SKM-1 (cell line): ENCODE data around the gene MEFV.
"Not testable (repeated sequence)": the region's sequence is repeated elsewhere in the genome, so short reads cannot be mapped to it uniquely, and the experiment has no call there.

Experiments
- DNase-seq: peaks from one replicate; lab custom pipeline; 2025; ENCODE audit not compliant: unreplicated experiment; lab: John Stamatoyannopoulos, UW

The MEFV gene

DNA sequence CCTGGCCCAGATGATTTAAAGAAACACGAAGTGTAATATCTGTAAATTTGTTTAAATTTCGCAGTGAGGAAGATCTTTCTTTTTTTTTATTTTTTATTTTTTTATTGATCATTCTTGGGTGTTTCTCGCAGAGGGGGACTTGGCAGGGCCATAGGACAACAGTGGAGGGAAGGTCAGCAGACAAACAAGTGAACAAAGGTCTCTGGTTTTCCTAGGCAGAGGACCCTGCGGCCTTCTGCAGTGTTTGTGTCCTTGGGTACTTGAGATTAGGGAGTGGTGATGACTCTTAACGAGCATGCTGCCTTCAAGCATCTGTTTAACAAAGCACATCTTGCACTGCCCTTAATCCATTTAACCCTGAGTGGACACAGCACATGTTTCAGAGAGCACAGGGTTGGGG is 14.3 kb upstream of the MEFV start:
- not testable (repeated sequence) for DNase-seq

DNA sequence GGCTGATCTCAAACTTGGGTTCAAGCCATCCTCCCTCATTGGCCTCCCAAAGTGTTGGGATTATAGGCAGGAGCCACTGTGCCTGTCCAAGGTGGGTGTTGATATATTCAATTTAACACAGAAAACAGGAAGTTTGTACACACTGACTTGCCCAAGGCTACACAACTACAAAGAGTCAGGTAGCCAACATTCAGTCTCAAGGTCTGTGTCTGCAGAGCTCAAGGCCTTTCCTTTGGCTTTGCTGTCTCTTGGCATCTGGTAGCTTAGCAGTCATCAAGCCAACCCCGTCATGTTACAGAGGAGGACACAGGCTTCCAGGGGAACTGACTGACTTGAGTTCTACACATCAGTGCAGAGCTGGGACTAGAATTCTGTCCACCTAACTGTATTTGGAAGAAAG is 11.9 kb upstream of the MEFV start:
- no peak for DNase-seq

DNA sequence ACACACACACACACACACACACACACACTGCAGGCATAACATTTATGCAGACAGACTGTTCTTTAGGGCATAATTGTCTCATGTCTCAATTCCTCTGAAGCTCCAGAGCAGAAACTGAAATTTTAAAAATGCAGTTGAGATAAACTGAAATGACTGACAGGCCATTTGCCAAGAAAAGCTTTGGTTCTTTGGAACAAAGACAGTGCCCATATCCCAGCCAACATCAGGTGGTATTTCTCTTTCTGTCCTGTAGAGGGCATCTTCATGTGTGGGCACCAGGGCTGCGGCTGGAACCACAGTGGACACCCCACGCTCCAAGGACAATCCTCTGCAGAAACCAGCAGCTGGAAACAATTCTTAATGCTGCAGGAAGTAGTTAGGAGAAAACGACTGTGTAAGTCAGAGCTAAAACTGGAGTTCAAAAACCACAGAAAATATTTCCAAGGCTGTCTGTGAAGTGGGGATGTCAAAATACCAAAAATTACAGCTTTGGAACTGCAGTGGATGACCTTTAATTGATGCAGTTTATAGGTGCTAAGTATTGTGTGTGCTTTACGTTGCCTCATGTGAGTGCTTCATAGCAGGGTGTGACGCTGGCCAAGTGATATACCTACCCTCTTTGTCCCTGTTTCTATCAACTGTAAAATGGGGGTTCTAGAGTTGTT is 10.6 kb upstream of the MEFV start:
- DNase-seq = peak; percentile 36

DNA sequence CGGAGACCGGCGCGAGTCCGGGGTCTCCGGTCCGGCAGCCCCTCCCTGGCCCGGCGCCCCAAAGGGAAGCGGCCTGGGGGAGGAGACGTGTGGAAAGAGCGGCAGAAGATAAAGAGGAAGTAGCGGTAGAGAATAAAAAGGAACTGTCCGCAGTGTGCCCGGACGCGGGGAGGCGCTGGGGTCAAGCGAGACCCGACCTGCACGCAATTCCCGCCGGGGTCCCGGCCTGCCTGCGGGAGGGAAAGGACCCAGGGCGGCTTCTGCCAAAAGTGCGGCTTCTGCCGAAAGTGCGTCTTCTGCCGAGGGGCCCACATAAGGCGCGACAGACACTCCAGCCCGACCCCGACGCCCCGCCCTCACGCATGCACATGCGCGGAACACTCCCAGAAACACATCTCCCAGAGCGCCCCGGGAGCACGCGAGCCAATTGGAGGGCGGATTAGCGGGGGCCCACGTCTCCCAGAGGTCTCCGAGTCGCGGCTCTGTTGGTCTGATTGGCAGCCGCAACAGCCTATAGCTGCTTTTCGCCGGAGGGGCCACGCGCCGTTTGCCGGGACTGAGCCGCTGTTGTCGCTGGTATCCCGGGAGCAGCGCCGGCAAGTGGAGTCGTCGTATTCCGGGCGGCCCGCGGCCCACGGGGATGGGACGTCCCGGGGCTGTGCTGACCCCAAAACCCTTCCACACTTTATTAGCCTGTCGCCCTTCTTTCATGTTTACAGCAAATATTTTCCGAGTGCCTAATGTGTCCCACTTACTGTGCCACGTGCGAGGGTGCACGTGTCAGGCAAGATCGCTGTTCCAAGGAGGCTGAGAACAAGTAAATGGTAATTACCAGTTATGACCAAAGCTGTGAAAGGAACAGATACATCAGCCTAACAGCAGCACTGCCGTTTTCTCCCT is 8.0 kb upstream of the MEFV start:
- peak; percentile 95 for DNase-seq

DNA sequence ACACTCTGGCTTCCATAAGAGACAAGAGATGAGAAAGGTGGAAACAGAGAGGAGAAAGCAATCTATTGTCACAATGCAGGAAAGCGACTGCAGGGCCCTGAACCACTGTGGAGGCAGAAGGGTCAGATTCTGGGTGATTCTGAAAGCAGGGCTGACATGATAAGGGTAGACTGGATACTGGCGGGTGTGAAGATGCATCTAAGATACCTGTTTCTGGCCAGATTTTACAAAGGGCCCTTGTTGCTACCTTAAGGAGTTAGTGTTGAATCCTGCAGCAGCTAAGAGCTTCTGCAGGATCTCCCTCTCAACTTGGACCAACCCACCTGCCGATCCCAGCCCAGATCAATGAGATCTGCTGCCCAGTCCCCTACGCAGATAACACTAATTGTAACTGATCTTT is 6.1 kb upstream of the MEFV start:
- DNase-seq = no peak

DNA sequence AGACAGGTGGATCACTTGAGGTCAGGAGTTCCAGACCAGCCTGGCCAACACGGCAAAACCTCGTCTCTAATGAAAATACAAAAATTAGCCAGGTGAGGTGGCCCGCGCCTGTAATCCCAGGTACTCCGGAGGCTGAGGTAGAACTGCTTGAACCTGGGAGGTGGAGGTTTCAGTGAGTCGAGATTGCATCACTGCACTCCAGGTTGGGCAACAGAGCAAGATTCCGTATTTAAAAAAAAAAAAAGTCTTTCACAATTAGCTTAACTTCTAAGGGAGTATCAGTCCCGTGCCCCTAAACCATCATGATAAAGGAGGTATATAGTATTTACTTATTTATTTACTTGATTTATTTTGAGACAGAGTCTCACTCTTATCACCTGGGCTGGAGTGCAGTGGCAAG is 3.4 kb upstream of the MEFV start:
- DNase-seq = no peak

DNA sequence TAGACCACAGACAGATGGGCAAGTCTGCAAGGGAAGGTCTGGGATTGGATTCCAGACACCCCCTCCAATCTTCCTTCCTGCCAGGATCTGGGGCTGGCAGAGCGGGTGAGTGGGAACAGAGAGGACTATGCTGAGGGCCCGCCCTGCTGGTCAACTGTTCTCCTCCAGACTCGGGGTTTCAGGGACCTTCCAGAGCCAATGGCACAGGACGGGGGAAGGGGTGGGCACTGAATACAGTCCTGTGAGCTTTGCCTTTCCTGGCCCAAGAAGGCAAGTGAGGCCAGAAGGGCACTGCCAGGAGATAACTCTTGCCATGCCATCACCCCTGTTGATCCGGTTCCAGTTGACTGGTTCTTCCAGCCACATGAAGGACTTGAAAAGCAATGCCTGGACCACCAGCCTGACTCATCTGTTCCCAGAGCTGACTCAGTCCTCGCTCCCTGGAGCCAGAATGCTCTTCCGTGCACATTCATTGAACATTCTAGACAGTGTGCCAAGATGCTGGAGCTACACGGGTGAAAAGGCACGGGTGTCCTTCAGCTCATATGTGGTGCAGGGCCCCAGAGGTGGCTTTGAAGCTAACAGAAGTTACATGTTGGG is 533 bp upstream of the MEFV start:
- DNase-seq = no peak

DNA sequence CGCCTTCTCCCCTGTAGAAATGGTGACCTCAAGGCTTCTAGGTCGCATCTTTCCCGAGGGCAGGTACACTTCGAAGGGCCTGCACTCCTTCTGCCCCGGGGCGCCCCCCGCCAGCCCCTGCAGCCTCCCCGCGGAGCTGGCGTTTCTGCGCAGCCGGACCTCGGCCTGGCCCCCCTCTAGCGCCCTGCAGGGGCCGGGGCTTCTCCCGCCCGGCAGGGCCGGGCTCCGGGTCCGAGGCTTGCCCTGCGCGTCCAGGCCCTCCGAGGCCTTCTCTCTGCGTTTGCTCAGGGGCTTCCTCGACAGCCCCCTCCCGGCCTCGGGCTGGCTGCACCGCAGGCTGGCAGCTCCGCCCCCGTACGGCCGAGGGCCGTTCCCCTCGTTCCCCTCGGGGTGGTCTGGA is 2.1 kb downstream of the MEFV start:
- DNase-seq = no peak

DNA sequence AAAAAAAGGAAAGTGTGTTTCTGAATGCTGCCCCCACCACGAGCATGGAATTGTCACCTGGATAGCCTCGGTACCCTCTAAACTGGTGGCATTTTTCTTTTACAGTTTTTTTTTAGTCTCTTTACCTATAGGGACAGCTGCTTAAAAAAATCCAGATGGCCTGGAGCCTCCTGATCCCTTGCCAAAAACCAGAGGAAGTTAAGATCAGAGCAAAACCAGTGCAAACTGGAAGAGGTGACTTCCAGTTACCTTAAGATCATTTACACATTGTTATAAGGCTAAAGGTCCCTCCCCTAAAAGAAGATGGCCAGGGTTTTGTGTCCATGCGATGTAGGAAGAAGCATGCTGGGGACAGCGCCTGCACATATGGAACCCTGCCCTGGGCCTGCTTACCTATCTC is 3.5 kb downstream of the MEFV start:
- DNase-seq = no peak

DNA sequence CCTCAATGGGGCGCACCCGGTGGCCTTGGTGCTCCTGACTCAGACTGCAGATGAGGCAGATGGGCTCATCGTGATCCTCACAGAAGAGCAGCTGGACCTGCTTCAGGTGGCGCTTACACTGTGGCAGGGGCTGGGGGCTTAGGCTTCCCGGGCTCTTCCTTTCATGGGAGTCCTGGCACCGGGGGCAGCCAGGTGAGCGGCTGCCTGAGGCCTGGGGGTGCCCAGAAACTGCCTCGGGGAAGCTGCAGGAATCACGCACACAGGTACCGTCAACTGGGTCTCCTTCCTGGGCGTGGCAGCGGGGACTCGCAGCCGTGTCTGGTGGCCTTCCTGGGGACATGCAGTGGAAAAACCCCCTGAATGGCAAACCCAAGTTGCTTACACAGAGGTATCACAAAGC is 7.0 kb downstream of the MEFV start:
- no peak for DNase-seq

DNA sequence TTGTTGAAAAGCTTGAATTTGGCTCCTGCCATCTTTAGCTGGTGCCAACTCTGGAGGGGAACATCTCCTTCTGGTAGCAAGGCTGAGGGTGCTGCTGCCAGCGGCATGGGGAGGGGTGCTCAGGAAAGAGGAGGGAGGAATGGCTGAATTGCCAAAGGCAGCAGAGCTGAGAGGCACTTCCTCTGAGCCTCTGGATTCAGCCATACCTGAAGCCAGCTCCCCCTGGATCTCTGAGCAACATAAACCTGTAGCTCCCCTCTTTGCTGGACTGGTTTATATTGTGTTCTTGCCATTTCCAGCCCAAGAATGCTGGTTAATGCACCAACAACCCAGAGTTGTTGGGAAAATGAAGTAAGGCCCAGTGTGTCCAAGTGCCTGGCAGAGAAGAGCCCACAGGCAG is 7.4 kb downstream of the MEFV start:
- no peak for DNase-seq

DNA sequence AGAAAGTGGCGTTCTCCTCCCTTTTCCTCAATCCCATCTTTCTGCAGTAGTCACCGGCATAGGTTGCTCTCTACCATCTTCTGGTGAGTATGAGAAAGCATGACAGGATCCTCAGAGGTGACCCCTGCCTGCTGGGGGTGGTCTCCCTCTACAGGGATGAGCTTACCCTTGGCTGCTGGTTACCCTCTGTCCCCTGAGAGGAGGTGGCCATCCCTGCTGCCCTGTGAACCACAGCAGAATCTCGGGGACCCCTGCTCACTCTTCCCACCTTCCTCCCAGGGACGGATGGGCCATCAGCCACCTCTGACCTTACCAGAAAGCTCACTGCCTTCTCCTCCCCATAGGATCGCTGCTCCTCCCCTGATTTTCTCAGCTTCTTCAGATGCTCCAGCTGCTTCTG is 7.8 kb downstream of the MEFV start:
- no peak for DNase-seq

DNA sequence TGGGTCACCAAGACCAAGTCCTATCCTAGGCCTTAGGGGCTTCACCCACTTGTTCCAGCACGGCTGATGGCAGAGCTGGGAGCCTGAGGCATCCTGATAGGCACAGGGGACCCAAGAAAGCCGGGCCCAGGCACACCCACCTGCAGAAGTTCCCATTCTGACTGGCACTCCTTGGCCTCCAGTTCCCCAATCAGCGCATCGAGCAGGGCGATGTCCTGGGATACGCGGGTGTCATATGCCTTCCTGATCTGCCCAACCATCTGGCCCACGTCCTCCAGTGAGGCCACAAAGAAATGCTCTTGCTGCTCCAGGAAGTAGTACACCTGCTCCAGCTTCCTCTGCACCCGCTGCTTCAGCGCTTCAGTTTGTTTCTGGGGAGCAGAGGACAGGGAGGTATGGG is 9.6 kb downstream of the MEFV start:
- DNase-seq = no peak

DNA sequence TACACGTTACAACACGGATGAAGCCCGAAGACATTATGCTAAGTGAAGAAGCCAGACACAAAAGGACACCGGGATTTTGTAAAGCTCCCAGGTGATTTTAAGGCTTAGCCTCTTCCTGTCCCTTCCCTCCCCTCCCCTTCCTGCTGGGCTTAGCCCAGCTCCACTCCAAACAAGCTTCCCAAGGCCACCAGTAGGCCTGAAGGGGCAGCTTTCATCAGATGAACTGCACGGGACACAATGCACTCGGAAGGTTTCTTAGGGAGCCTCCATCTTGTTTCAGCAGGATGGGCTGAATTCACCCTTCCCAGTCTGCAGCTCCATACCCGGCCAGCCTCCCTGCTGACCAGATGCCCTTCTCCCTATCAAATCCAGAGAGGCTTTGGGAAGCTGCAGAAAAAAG is 10.4 kb downstream of the MEFV start:
- DNase-seq = no peak

DNA sequence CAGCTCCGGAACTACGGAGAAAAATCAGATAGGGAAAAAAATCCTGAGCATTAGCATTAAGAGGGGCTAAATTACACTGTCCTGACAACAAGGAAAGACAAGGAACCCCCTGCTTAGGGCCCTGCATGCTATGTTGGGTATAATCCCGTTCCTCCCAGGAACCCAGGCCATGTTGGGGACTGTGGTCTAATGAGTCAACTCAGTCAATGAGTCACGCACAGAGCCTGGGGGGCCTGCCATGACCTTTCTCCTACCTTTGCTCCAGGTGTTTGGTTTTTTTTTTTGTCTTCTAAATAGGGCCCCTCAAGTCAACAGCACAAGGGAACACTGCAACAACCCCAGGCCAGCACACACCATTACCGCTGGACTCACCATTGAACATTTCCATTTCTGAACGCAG is 12.6 kb downstream of the MEFV start:
- DNase-seq = no peak

DNA sequence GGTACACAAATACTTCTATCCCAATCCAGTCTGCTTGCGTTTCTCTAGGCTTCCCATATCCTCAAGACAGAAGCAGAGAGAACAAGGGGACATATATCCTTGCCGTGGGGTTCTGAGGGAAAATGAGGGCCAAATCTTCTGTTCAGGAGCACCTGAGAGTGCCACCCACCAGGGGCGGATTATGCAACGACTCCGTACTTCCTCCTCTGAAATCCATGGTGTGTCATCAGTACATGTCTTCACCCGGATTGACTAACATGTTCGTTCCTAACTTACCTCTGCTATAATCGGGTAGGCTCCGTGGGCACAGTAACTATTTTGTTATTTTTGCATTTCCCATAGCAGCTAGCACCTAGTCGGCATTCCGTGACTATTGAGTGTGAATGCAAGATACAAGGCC is 13.7 kb downstream of the MEFV start:
- peak; percentile 57 for DNase-seq

DNA sequence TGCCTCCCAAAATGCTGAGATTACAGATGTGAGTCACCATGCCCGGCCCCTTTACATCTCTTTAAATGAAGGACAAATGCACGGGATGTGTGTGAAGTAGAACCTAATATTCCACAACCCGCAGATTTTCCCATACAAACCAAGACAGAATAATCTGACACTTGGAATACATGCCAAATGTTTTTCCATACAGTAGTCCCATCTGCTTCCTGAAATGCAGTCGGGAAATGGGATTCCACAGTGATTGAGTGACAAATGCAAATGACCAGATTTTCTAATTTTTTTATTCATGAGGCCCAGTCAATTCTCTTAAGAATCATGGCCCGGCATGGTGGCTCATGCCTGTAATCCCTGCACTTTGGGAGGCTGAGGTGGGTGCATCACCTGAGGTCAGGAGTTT is 14.7 kb downstream of the MEFV start:
- DNase-seq = no peak

DNA sequence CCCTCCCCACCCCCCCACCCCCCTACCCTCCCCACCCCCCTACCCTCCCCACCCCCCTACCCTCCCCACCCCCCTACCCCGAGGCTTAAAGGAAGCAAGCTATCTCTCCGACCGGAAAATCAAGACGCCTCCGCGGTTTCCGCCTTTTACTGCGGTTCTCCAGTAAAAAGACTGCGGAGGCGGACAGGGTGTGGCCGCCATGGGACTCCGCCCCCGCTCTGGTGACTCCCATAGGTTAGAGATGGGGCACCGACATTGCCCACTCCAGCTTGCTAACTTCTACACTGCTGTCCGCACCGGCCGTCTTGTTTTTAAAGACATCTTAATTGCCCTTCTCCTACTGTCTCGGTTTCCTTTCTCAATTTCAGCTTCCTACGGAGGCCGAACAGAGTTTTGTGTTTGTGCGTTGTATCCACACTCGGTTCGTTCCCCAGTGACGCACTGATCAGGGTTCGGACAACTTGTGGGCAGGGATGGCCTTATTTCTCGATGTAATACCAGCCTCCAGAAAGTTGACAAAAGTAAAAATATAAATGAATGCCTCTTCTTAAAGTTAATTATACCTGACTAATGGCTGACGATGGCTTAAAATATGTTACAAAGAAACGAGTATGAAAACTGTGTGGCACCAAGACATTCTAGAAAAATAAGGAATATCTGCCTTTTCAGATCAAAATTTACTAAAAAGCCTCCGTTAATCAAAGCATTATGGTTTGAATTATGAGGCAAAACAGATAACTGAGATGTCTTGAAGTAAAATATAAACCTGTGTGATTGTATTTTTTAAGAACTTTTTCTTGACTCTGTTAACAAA is 20.4 kb downstream of the MEFV start:
- DNase-seq = no peak

DNA sequence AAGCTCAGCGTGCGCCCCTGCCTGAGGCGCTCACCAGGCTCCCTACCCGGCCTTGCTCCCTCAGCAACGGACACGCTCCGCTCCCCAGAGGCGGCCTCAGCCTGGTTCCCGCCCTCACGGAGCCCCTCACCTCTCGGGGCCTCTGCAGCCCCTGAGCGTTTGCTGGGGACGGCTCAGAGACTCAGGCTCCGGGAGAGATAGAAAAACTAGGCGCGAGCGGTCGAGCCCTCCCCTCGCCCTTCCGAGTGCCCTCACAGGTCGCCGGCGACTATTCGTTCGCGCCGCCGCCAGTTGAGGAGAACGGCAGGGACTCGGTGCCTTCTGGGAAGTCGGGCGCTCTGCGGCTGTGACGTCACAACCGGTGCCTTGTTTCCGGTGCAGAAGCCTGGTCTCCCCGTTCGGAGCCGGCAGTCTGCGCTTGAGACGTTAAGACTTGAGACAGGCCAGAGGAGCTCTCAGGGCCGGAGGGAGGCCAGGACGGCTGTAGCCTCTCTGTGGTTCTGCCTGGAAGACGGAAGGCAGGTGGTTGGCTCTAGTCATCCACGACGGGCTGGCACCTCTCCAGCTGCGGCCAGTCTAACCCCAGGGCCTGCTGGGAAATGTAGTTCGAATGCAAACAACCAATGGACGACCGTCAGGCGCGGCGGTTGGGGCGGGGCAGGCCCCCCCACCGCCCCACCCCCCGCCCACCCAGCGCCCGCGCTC is 21.4 kb downstream of the MEFV start, which contains the start of gene ZNF200:
Gene ZNF200 (minus strand): TSS at position 302 of the 705 bp plus-strand sequence. CDS start 1,403 bp downstream, outside the sequence.
- peak; percentile 90 for DNase-seq

DNA sequence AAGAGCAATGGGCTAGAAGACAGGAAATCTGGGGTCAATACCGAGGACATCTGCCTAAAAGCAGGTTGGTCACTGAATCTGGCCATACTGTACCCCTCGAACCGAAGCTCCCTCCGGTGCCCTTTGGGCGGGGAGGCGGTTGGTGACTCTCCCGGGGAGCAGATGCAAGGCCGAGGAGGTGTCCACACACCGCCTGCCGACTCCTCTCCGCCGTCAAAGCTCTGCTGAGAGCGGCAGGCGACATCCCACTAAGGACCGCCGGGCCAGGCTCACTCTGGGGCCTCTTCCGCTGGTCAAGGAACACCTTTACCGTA is 21.9 kb downstream of the MEFV start:
- no peak for DNase-seq
